Karpas-422 (cell line): Measurements from ENCODE around the gene OXER1. TPM values are rescaled to one million over a fixed set of nuclear protein-coding genes. Genes with fewer than 3 reads are reported as not detected.

Source experiments
- small RNA-seq: library from RNA; depleted of rRNA; stranded (forward); fragments of <200 nt; gene quantifications from one replicate; pipeline ENCODE3, GENCODE V24; 2014
- total RNA-seq: library from RNA; depleted of rRNA; stranded (reverse); fragments of >200 nt; shearing (Covaris generic); gene quantifications from 2 replicates; pipeline ENCODE4 v1.2.3, GENCODE V29; 2014; ENCODE audit warnings: low replicate concordance; rRNA removed

Gene OXER1
- total RNA-seq, 1 experiment from 2014 or later = not detected

Small RNA genes within 50 kb of the gene (small RNA-seq; reads per million reads assigned to genes)
- not detected for gene RNU6-137P

Other genes starting within 250 kb of the OXER1 start
- gene MTA3, start 195.5 kb downstream of the OXER1 start, total RNA-seq = 97.9 and 149 TPM in 2 replicates
- gene HAAO, start 28.4 kb upstream of the OXER1 start, total RNA-seq = not detected in 2 replicates